ENCODE results near the gene ZNF594.

ZNF594 gene

DNA sequence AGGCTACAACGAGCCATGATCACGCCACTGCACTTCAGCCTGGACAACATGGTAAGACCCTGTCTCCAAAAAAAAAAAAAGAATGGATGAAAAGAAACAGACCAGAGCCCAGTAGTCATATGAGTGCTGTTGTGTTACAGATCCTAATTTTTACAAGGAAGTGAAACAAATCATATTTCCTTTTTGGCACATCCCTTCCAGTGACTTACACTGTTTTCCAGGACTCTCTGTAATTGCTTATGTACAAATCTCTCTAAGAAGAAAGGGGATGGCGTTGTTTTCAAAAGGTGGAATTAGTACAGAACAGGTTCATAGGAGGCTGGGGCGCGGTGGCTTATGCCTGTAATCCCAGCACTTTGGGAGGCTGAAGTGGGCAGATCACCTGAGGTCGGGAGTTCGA, 19.8 kb upstream of the ZNF594 start:
- no peak for DNase-seq (ENCODE audit: insufficient read length, low spot score)
- FAIRE-seq, result no peak
- no peak for TF ChIP-seq POLR2A (IDR thresholded peaks at IDR 0.05; ENCODE audit: low read depth, low read length)

DNA sequence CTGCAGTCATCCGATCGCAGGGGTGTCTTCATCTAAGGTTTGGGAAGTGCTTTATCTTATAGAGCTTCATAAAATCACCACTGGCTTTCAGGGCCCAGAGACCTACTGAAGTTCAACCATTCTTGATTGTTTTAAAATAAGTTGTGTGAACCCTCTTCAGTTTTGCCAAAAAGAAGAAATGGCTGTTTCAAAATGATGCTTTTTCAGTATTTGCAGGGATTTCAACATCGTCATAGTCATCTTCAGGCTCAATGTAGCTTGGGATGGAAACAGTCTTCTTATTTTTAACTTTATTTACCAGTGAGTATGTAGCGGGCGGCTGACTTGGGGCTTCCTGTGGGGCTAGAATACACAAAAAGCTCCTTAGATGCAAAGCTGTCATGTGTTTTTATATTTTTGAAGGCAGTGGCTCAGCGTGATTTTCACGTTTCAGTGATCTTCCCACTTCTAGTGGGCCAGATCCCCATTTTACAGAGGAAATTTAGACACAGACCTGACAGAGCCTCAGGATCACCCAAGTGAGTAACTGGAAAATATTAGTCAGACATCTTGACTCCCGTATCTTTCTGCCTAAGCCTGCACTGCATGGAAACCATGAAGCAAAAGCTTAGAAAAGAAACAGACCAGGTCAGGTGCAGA, 19.1 kb upstream of the ZNF594 start:
- TF ChIP-seq POLR2A (IDR thresholded peaks at IDR 0.05; ENCODE audit: low read depth, low read length), result no peak
- FAIRE-seq, result no peak
- no peak for DNase-seq (ENCODE audit: insufficient read length, low spot score)

DNA sequence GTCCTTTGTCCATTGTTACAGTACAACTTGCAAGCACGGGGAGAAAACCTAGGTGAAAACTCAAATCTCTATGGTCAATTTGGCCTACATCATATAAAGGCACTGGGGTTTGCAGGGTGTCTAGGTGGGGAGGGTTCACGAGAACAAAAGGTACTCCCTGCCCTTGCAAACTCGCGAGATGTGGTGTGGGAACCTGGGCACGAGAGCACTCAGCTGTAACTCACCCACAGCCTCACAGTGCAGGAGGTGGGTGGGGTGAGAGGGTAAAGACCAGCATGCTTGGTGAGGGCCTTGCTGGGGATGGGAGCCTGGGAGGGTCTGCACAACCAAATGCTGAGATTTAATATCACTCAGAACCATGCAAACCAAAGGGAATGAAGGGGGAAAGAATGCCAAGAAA, 18.4 kb upstream of the ZNF594 start:
- no peak for TF ChIP-seq POLR2A (IDR thresholded peaks at IDR 0.05; ENCODE audit: low read depth, low read length)
- FAIRE-seq (no peak), DNase-seq (ENCODE audit: insufficient read length, low spot score) (no peak)

DNA sequence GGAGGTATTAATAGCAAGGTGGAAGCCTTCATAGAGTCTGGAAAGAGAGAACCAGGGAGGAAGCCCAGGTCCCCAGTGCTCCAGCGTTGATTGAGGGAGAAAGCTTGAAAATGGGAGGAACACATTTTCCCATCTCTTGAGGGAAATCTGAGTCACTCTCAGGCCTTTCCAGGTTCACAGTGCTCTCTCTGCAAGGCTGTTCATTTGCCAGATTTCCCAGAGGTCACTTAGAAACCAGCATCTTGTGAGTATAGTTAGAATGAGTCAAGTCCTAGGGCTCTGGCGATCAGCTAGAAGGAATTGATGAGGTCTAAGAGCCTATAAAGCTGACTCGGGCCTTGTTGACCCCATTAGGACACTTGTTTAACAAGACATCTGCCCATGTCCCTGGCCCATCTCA, 17.7 kb upstream of the ZNF594 start:
- DNase-seq (ENCODE audit: insufficient read length, low spot score) (no peak), FAIRE-seq (no peak)
- no peak for TF ChIP-seq POLR2A (IDR thresholded peaks at IDR 0.05; ENCODE audit: low read depth, low read length)

DNA sequence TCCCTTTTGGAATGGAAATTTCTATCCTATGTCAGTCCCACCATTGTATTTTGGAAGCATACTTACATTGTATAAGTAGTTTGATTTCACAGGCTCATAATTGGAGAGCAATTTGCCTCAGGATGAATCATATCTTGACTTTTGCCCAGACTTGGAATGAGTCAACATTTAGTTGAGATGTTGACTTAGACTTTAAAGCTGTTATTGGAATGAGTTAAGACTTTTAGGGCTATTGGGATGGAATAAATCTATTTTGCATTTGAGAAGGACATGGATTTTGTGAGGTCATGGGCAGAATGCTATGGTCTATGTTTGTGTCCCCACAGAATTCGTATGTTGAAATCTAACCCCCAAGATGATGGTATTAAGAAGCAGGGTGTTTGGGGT, 12.2 kb upstream of the ZNF594 start:
- no peak for TF ChIP-seq POLR2A (IDR thresholded peaks at IDR 0.05; ENCODE audit: low read depth, low read length)
- FAIRE-seq (peak; percentile 36), DNase-seq (ENCODE audit: insufficient read length, low spot score) (peak; percentile 18)

DNA sequence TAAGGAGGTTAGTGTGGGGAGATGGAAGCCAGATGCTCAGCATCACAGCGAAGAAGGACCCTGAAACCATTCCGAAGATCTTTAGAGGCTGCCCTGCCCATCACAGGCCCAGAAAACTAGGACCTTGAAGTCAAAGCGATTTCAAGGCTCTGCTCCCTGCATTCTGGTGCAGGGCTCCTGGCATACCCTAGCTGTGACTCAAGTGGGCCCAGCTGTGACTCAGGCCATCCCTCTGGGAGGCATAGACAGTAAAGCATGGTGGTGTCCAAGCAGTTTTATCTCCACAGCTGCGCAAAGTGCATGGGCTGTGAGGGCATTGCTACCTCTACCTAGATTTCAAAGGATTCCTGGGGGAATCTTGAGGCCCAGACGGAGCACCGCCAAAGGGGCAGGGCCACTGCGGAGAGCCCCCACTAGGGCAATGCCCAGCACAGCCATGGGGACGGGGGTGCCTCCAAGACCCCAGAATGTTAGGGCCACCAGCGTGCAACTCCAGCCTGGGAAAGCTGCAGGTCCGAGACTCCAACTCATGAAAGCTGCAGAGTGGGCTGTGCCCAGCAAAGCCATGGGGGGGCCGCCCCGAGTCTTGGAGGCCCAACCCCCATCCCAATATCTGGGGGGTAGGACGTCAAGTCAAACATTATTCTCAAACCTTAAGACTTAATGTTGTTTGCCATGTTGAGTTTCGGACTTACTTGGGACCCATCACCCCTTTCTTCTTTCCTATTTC, 11.7 kb upstream of the ZNF594 start:
- FAIRE-seq, result peak; percentile 87
- TF ChIP-seq POLR2A (IDR thresholded peaks at IDR 0.05; ENCODE audit: low read depth, low read length), result no peak
- peak; percentile 67 for DNase-seq (ENCODE audit: insufficient read length, low spot score)

DNA sequence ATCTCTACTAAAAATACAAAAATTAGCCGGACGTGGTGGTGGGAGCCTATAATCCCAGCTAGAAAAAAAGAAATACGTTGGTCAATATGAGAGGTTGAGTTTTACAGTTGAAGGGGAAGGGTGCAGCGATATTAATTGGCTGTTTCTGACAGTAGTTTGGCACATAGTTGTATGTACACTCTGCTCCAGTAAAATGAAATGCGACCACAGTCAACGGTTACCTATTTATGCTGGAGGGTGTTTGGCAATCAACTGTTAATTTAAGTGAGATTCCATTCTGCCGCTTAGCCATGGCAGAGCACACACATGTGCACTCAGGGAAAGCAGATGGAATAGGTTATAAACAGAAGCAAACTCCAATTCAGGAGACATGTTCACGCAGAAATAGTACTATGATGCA, 9.3 kb upstream of the ZNF594 start:
- no peak for FAIRE-seq
- TF ChIP-seq POLR2A (IDR thresholded peaks at IDR 0.05; ENCODE audit: low read depth, low read length), result no peak
- DNase-seq (ENCODE audit: insufficient read length, low spot score), result no peak

DNA sequence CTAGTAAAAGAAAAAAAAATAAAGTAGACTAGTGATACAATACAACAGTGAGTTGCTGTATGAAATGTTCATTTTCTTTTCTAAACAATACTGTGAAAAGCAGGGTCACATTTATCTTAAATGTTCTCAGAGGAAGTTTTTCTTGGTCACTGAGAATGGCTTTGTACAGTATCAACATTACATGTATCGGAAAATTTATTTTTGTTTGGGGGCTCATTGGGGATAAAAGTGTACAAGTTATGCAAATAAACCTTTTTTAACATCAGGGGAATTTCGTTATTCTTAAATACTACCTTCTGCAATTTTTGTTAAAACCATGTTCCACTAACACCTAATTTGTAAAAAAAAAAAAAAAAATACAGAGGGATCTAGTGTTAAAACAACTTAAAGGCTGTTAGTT, 8.7 kb upstream of the ZNF594 start:
- no peak for DNase-seq (ENCODE audit: insufficient read length, low spot score)
- no peak for FAIRE-seq
- no peak for TF ChIP-seq POLR2A (IDR thresholded peaks at IDR 0.05; ENCODE audit: low read depth, low read length)

DNA sequence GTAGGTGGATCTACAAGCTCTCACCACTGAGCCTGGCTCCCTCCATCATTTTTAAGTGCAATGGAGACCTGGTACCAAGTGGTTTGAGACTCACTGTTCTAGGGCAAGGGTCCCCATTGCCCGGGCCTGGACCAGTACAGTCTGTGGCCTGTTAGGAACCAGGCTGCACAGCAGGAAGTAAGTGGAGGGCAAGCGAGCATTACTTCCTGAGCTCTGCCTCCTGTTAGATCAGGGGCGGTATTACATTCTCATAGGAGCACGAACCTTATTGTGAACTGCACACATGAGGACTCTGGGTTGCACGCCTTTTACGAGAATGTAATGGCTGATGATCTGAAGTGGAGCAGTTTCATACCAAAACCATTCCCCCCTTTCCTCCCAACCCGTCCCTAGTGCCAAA, 6.8 kb upstream of the ZNF594 start:
- DNase-seq (ENCODE audit: insufficient read length, low spot score) (no peak), FAIRE-seq (no peak)
- TF ChIP-seq POLR2A (IDR thresholded peaks at IDR 0.05; ENCODE audit: low read depth, low read length), result no peak

DNA sequence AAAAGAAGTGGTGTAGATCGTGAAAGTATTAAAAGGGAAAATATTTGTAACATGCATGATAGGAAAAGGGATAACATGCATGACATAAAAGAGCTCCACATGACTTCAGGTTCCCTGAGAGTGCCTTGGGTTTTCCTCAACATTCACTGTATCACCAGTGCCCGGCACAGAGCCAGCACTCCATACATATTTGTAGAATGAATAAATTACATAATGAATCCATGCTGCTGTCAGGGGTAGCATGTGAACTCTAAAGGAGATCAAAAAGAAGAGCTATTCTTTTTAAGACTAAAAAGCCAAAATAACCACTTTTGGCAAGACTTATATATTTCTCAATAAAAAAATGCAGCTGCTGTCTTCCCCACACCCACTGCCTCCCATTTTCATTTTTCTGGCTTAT, 2.7 kb upstream of the ZNF594 start:
- TF ChIP-seq POLR2A (IDR thresholded peaks at IDR 0.05; ENCODE audit: low read depth, low read length), result no peak
- DNase-seq (ENCODE audit: insufficient read length, low spot score) (no peak), FAIRE-seq (no peak)

DNA sequence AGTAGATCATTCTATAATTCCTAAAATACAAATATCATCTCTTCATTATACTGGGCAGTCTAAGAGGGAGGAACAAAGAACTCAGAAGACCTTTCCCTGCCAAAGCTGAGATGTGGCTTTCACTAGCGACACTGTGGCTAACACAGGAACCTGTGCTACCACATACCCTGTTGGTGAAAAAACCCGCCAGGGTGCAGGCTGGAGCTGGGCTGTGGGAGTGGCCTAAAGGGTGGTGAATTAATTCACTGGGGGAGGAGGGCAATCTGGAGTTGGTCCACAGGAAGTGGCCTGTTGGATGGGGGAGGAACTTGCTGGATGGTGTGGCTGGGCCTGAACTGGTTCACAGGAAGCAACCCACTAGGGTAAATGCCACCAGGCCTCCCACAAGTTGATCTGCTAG, 7.4 kb downstream of the ZNF594 start:
- DNase-seq (ENCODE audit: insufficient read length, low spot score) (no peak), FAIRE-seq (no peak)

DNA sequence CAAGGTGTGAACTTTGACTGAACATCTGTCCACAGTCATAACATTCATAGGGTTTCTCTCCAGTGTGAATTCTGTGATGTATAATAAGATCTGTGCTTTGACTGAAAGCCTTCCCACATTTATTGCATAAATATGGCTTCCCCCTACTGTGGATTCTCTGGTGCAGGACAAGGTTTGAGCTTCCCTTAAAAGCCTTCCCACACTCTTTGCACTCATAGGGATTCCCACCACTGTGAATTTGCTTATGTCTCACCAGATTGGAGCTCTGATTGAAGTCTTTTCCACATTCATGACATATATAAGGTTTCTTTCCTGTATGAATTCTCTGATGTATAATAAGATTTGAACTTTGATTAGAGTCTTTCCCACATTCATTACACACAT, 8.3 kb downstream of the ZNF594 start:
- no peak for FAIRE-seq

More for the DNA sequence above, 7.4 kb downstream of the ZNF594 start:
- no peak for TF ChIP-seq POLR2A (IDR thresholded peaks at IDR 0.05; ENCODE audit: low read depth, low read length)

DNA sequence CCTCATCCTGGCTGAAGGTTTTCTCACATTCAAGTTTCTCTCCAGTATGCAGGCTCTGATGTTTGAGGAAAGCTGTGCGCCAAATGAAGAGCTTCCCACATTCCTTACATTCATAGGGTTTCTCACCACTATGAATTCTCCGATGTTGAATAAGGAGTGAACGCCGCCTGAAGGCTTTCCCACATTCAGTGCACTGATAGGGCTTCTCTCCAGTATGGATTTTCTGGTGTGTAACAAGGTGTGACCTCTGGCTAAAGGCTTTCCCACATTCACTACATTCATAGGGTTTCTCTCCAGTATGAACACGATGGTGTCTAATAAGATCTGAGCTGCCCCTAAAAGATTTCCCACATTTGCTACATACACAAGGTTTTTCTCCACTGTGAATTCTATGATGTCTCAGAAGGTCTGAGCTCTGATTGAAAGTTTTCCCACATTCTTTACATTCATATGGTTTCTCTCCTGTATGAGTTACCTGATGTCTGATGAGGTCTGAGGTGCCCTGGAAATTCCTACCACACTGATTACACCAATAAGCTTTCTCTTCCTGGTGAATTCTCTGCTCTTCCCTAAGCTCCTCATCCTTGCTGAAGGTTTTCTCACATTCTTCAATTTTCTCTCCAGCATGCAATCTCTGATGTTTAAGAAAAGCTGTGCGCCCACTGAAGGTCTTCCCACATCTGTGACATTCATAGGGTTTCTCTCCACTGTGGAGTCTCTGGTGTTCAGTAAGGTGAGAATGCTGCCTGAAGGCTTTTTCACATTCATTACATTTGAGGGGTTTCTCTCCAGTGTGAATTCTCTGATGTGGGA, 8.9 kb downstream of the ZNF594 start:
- DNase-seq (ENCODE audit: insufficient read length, low spot score) (no peak), FAIRE-seq (no peak)
- TF ChIP-seq POLR2A (IDR thresholded peaks at IDR 0.05; ENCODE audit: low read depth, low read length), result no peak

More for the DNA sequence above, 8.3 kb downstream of the ZNF594 start:
- TF ChIP-seq POLR2A (IDR thresholded peaks at IDR 0.05; ENCODE audit: low read depth, low read length), result no peak
- no peak for DNase-seq (ENCODE audit: insufficient read length, low spot score)

DNA sequence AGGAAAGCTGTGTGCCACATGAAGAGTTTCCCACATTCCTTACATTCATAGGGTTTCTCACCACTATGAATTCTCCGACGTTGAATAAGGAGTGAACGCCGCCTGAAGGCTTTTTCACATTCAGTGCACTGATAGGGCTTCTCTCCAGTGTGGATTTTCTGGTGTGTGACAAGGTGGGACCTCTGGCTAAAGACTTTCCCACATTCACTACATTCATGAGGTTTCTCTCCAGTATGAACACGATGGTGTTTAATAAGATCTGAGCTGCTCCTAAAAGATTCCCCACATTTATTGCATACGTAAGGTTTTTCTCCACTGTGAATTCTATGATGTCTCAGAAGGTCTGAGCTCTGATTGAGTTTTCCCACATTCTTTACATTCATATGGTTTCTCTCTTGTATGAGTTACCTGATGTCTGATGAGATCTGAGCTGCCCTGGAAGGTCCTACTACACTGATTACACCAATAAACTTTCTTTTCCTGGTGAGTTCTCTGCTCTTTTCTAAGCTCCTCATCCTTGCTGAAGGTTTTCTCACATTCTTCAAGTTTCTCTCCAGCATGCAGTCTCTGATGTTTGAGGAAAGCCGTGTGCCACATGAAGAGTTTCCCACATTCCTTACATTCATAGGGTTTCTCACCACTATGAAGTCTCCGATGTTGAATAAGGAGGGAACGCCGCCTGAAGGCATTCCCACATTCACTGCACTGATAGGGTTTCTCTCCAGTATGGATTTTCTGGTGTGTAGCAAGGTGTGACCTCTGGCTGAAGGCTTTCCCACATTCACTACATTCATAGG, 10.0 kb downstream of the ZNF594 start:
- no peak for FAIRE-seq
- no peak for TF ChIP-seq POLR2A (IDR thresholded peaks at IDR 0.05; ENCODE audit: low read depth, low read length)
- DNase-seq (ENCODE audit: insufficient read length, low spot score), result no peak
